Muscle of leg (tissue), 16 donors: ENCODE data around the gene IFT57. TPM values are rescaled to one million over a fixed set of nuclear protein-coding genes. Genes with fewer than 3 reads are reported as not detected.
A peak's percentile ranks its signal among the peaks of the same experiment; 100 is the strongest.
"Not testable (repeated sequence)": the region's sequence is repeated elsewhere in the genome, so short reads cannot be mapped to it uniquely, and the experiment has no call there.

ENCODE experiments used
- DNase-seq: peaks from one replicate; pipeline ENCODE4 v3.0.0; 2013
- H3K27ac ChIP-seq: one replicate; pipeline ENCODE4 v1.5.1; 2013; ENCODE audit warnings: mild to moderate bottlenecking, low read length, control low read depth
- H3K27me3 ChIP-seq: one replicate; pipeline ENCODE4 v1.6.1; 2013; ENCODE audit warnings: low read length; ENCODE audit not compliant: control insufficient read depth, insufficient read depth
- H3K36me3 ChIP-seq: one replicate; pipeline ENCODE4 v1.6.1; 2013; ENCODE audit warnings: low read length; ENCODE audit not compliant: control insufficient read depth, insufficient read depth
- H3K4me1 ChIP-seq: one replicate; pipeline ENCODE4 v1.6.1; 2013; ENCODE audit warnings: low read length; ENCODE audit not compliant: control insufficient read depth, insufficient read depth
- H3K4me3 ChIP-seq: one replicate; pipeline ENCODE4 v1.5.1; 2013; ENCODE audit warnings: low read length, control low read depth
- H3K9me3 ChIP-seq: replicated peaks from 2 replicates; pipeline ENCODE4 v1.6.1; 2013; ENCODE audit warnings: low read depth, low read length; ENCODE audit not compliant: control insufficient read depth
- WGBS: methylation state at CpG from one replicate; pipeline ENCODE4 v1.1.5; 2013; ENCODE audit warnings: missing lambda C conversion rate; ENCODE audit not compliant: insufficient coverage; 5-methylcytosine and 5-hydroxymethylcytosine counted together
- long read RNA-seq, 11 donors: transcript quantifications; one replicate each; lab custom pipeline, GENCODE V29; 2026
- polyA plus RNA-seq, 8 donors: library from polyadenylated mRNA; unstranded; fragments of 120-200 nt; gene quantifications; one replicate each; pipeline versions ENCODE4 v1.2.1 to v1.2.3, GENCODE V29; 2013; ENCODE audit warnings: inconsistent platforms in 1 of 8, low replicate concordance in 1 of 8; ENCODE audit not compliant: insufficient read length in 8 of 8, insufficient read depth in 1 of 8
- total RNA-seq: library from RNA; stranded (reverse); fragments of 120-200 nt; gene quantifications from one replicate; pipeline ENCODE4 v1.2.4, GENCODE V29; 2013

IFT57 gene
- total RNA-seq (27.3 TPM), polyA plus RNA-seq (10 to 100 TPM; 25.3 to 41.7 (median 32.2) TPM)
- long read RNA-seq, donor 1, partial matches to known transcripts: 0 of 3 reads
- long read RNA-seq, donor 1, other reads (novel, unspliced or antisense): 0 of 3 reads
- long read RNA-seq, donor 2, partial matches to known transcripts: 0 of 1 reads
- long read RNA-seq, donor 2, other reads (novel, unspliced or antisense): 0 of 1 reads
- long read RNA-seq, donor 3, partial matches to known transcripts: 5 of 9 reads
- long read RNA-seq, donor 3, other reads (novel, unspliced or antisense): 0 of 9 reads
- long read RNA-seq, donor 4, partial matches to known transcripts: 0 of 3 reads
- long read RNA-seq, donor 4, other reads (novel, unspliced or antisense): 0 of 3 reads
- long read RNA-seq, donor 5, transcript IFT57-201 (11 exons, 3,203 nt): major isoform, 16 of 21 reads
- long read RNA-seq, donor 5, transcript IFT57-202 (4 exons, 755 nt): minor isoform, 5 of 21 reads
- long read RNA-seq, donor 5, partial matches to known transcripts: 0 of 21 reads
- long read RNA-seq, donor 5, other reads (novel, unspliced or antisense): 0 of 21 reads
- long read RNA-seq, donor 6, transcript IFT57-201 (11 exons, 3,203 nt): major isoform, 13 of 14 reads
- long read RNA-seq, donor 6, partial matches to known transcripts: 0 of 14 reads
- long read RNA-seq, donor 6, other reads (novel, unspliced or antisense): 0 of 14 reads
- long read RNA-seq, donor 7, transcript IFT57-201 (11 exons, 3,203 nt): major isoform, 7 of 7 reads
- long read RNA-seq, donor 7, partial matches to known transcripts: 0 of 7 reads
- long read RNA-seq, donor 7, other reads (novel, unspliced or antisense): 0 of 7 reads
- long read RNA-seq, donor 8, transcript IFT57-201 (11 exons, 3,203 nt): major isoform, 6 of 8 reads
- long read RNA-seq, donor 8, partial matches to known transcripts: 0 of 8 reads
- long read RNA-seq, donor 8, other reads (novel, unspliced or antisense): 0 of 8 reads
- long read RNA-seq, donor 9, partial matches to known transcripts: 0 of 1 reads
- long read RNA-seq, donor 9, other reads (novel, unspliced or antisense): 0 of 1 reads
- long read RNA-seq, donor 10, transcript IFT57-201 (11 exons, 3,203 nt): major isoform, 7 of 9 reads
- long read RNA-seq, donor 10, partial matches to known transcripts: 0 of 9 reads
- long read RNA-seq, donor 10, other reads (novel, unspliced or antisense): 0 of 9 reads
- long read RNA-seq, donor 11, partial matches to known transcripts: 0 of 2 reads
- long read RNA-seq, donor 11, other reads (novel, unspliced or antisense): 0 of 2 reads

DNA sequence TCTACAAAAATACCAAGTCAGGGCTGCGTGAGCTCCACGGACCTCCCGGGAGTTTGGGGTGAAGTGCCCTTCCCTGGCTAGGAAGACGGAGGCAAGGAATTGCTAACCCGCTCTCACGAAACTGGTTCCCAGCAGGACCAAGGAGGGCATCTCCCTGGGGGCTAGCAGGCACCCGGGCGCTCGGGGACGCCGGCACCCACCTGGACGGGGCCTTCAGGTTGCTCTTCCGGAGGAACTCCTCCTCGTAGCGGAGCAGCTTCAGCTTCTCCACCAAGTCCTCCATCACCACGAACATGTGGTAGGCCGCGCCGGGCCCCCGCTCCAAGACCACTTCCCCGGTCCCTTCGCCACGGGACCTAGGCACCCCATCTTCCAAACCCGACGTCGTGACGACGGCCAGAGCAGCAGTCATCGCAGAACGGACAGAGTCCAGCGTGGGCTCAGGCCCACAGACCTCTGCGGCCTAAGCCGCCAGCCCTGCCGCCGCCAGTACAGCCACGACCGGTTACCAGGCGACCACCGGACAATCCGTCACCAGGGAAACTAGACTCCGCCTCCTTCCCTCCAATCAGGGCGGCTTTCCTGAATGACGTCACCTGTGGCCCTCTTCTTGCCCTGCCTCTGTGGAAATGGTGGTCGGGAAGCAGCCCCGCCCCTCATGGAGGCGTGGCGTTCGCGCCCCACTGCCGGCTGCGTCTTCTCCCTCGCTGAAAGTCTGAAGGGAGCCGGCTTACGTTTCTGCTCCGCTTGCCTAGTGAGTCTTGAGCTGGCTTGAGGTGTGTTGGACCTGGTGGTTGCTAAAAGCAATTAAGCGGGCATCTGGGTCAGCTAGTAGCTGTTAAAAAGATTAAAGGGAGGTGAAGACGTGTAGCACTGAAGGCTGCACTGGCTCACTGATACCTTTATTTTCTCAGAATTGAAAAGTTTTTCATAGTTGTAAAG, at the start of gene IFT57:
TSS of gene IFT57 (minus strand) at position 514 of the 942 bp plus-strand sequence. CDS start at position 412, 102 bp downstream.
- DNase-seq: peak; percentile 100
- Histone ChIP-seq H3K27ac (peak within 1 kb of the TSS; percentile 92), H3K4me3 (peak within 1 kb of the TSS; percentile 96), H3K9me3 (no peaks in the 10 kb centered on the region), H3K4me1 (peaks cover 3% of the 10 kb centered on the region), H3K27me3 (no peaks in the 10 kb centered on the region), H3K36me3 (no peaks in the 10 kb centered on the region)
- under 1% methylated on average over 52 of the region's 57 CpGs for WGBS

DNA sequence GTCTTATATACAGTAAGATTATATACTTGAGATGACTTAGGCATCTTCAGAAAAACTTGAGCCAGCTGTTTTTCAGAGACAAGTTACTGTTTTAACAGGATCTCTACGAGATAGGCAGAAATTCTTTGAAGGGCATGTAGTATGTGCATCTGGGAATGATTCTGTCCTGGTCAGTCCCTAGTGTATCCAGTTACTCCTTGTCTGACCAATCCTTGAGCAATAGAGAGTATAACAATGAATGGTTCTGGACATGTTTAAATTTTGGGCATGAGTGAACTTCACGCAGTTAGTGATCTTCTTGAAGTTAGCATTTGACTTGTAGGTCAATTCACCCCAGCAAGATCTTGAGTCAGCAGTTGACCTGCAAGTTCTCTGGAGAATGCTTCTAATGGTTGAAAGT, 49.4 kb upstream of the IFT57 start:
- Histone ChIP-seq H3K36me3 (no peaks in the 10 kb centered on the region), H3K4me1 (no peaks in the 10 kb centered on the region), H3K4me3 (no peak overlapping the region), H3K27me3 (no peaks in the 10 kb centered on the region), H3K9me3 (no peaks in the 10 kb centered on the region), H3K27ac (no peak overlapping the region)
- WGBS: 0% methylated on average over 1 of the region's 2 CpGs
- no peak for DNase-seq

DNA sequence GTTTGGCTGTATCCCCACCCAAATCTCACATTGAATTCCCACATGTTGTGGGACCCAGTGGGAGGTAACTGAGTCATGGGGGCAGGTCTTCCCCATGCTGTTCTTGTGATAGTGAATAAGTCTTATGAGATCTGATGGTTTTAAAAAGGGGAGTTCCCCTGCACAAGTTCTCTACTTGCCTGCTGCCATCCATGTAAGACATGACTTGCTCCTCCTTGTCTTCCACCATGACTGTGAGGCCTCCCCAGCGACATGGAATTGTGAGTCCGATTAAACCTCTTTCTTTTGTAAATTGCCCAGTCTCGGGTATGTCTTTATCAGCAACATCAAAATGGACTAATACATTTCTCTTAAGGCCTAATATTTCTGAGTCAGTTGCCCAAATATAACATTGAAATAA, 46.0 kb upstream of the IFT57 start:
- not testable (repeated sequence) for H3K4me1 ChIP-seq, H3K27ac ChIP-seq, DNase-seq, H3K9me3 ChIP-seq, H3K27me3 ChIP-seq, H3K4me3 ChIP-seq, H3K36me3 ChIP-seq
- 100% methylated on average over 2 of the region's 3 CpGs for WGBS

GRCh38 chr3:108264534-108265298, 42.5 kb upstream of the IFT57 start:
- not testable (repeated sequence) for H3K4me3 ChIP-seq, H3K4me1 ChIP-seq, H3K36me3 ChIP-seq, H3K27ac ChIP-seq, DNase-seq, H3K9me3 ChIP-seq, H3K27me3 ChIP-seq
- 90% methylated on average over 2 of the region's 5 CpGs for WGBS

DNA sequence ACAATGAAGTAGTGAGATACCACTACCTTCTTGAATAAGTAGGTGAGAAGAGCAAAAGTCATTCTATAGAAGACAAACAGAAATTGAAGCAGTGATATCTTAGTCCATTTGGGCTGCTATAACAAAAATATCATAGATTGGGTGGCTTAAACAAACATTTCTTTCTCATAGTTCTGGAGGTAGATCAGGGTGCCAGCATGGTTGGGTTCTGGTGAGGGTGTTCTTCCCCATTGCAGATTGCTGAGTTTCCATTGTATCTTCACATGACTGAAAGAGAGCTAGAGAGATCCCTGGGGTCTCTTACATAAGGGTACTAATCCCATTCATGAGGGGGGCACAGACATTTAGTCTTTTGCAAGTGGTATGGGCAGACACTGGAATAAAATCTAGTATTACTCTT, 32.9 kb upstream of the IFT57 start:
- no peak for DNase-seq
- Histone ChIP-seq H3K4me1 (no peaks in the 10 kb centered on the region), H3K36me3 (no peaks in the 10 kb centered on the region), H3K4me3 (no peak overlapping the region), H3K27ac (no peak overlapping the region), H3K27me3 (no peaks in the 10 kb centered on the region), H3K9me3 (no peaks in the 10 kb centered on the region)

- no peak for DNase-seq
- H3K9me3 ChIP-seq: no peaks in the 10 kb centered on the region
- no CpG with 5 or more reads among the region's 1 CpG for WGBS
- H3K36me3 ChIP-seq: no peaks in the 10 kb centered on the region
- H3K27ac ChIP-seq: no peak overlapping the region
- no peaks in the 10 kb centered on the region for H3K27me3 ChIP-seq
- no peaks in the 10 kb centered on the region for H3K4me1 ChIP-seq
- no peak overlapping the region for H3K4me3 ChIP-seq
Measured at GRCh38 chr3:108251844-108252243, 29.6 kb upstream of the IFT57 start.

GRCh38 chr3:108251265-108251664, 29.0 kb upstream of the IFT57 start:
- Histone ChIP-seq H3K27me3 (no peaks in the 10 kb centered on the region), H3K4me1 (no peaks in the 10 kb centered on the region), H3K9me3 (no peaks in the 10 kb centered on the region), H3K4me3 (no peak overlapping the region), H3K36me3 (no peaks in the 10 kb centered on the region), H3K27ac (no peak overlapping the region)
- DNase-seq: no peak
- no CpG with 5 or more reads among the region's 4 CpGs for WGBS

GRCh38 chr3:108250626-108251025, 28.4 kb upstream of the IFT57 start:
- Histone ChIP-seq H3K27me3 (no peaks in the 10 kb centered on the region), H3K9me3 (no peaks in the 10 kb centered on the region), H3K4me1 (no peaks in the 10 kb centered on the region), H3K36me3 (no peaks in the 10 kb centered on the region), H3K4me3 (no peak overlapping the region), H3K27ac (no peak overlapping the region)
- WGBS: no CpG with 5 or more reads among the region's 2 CpGs
- DNase-seq: no peak

GRCh38 chr3:108243243-108243642, 21.0 kb upstream of the IFT57 start:
- Histone ChIP-seq H3K36me3 (no peaks in the 10 kb centered on the region), H3K9me3 (no peaks in the 10 kb centered on the region), H3K27ac (no peak overlapping the region), H3K27me3 (no peaks in the 10 kb centered on the region), H3K4me3 (no peak overlapping the region), H3K4me1 (no peaks in the 10 kb centered on the region)
- no CpG with 5 or more reads among the region's 2 CpGs for WGBS
- DNase-seq: no peak
